Measurements from ENCODE around the gene NTRK2.
"Not testable (repeated sequence)": the region's sequence is repeated elsewhere in the genome, so short reads cannot be mapped to it uniquely, and the experiment has no call there.

NTRK2 gene

GRCh38 chr9:85062385-85063022 is 393.0 kb downstream of the NTRK2 start:
- no peak for TF ChIP-seq CTCF (IDR thresholded peaks at IDR 0.05; ENCODE audit: borderline replicate concordance, insufficient read depth, low read depth, low read length)
- H3K4me3 ChIP-seq (ENCODE audit: low read depth, low read length): no peak overlapping the region

GRCh38 chr9:85064811-85065371 is 395.4 kb downstream of the NTRK2 start:
- no peak overlapping the region for H3K4me3 ChIP-seq (ENCODE audit: low read depth, low read length)
- no peak for TF ChIP-seq CTCF (IDR thresholded peaks at IDR 0.05; ENCODE audit: borderline replicate concordance, insufficient read depth, low read depth, low read length)

GRCh38 chr9:85067792-85068191 is 398.3 kb downstream of the NTRK2 start:
- H3K4me3 ChIP-seq (ENCODE audit: low read depth, low read length): no peak overlapping the region
- TF ChIP-seq CTCF (IDR thresholded peaks at IDR 0.05; ENCODE audit: borderline replicate concordance, insufficient read depth, low read depth, low read length): no peak

- not testable (repeated sequence) for H3K4me3 ChIP-seq (ENCODE audit: low read depth, low read length)
- peak; percentile 5; the same call in 1 of the 2 replicates for TF ChIP-seq CTCF (IDR thresholded peaks at IDR 0.05; ENCODE audit: borderline replicate concordance, insufficient read depth, low read depth, low read length)
These were observed 399.9 kb downstream of the NTRK2 start for GRCh38 chr9:85069421-85069820.

All from GM12875 (cell line).